ENCODE results near the gene IFIT1B.
"Not testable (repeated sequence)": the region's sequence is repeated elsewhere in the genome, so short reads cannot be mapped to it uniquely, and the experiment has no call there.

IFIT1B gene

DNA sequence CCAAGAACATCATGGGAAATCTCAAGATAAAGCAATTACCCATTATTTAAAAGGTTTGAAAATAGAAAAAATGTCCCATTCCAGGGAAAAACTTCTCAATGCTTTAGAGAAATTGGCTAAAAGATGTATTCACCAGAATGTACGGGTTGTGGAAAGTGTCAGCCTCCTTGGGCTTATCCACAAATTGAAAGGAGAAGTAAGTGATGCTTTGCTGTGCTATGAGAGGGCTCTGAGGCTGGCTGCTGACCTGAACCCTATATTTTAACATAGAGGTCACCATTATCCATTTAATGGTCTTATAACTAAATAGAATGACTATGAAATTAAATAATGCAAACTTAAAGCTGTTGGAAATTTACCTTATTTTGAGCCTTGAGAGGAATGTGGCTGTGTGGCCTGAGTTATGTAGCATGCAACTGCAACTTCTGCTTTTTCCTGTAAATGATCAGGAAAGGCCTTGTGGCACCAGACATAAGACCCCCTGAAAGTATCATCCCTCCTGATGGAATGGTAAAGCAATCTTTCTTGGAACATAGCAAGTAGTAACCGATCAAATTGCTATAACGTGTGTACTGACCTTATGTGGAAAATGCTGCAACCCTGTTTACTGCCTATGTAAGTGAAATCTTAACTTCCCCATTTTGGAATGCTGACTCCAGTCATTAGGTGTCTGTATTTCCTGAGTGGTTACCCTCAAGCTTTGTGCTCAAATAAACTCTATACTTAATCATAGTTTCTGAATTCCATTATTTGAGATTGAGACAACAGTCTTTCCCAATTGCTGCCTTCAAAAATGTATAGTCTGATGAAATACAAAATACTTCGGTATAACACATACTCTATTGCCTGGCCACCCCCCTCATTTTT is 6.9 kb downstream of the IFIT1B start:
- no peak for DNase-seq (ENCODE audit: low read depth)

DNA sequence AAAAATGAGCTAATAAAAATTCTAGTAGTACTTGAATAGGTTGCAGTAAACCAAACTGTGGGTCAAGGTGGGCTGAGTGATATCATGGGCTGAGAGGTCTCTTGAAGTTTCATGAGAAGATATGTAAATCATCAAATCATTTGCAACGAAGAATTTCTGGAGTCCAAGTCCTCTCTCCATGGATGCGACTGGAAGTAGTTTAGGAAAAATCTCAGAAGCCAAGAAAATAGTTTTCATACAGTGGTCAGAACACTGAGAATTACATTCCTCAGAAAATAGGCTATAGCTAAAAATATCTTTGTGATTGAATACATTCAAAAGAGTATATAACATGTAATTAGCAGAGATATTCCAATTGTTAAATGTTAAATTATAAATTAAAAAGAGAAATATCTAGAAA is 10.9 kb downstream of the IFIT1B start:
- DNase-seq (ENCODE audit: low read depth): no peak

- peak; percentile 42 for DNase-seq (ENCODE audit: low read depth)
These were observed 11.4 kb downstream of the IFIT1B start for GRCh38 chr10:89389254-89389653.

GRCh38 chr10:89390476-89391225 is 12.8 kb downstream of the IFIT1B start:
- DNase-seq (ENCODE audit: low read depth): no peak

GRCh38 chr10:89391226-89391576 is 13.3 kb downstream of the IFIT1B start:
- DNase-seq (ENCODE audit: low read depth): not testable (repeated sequence)

GRCh38 chr10:89391907-89392756 is 14.3 kb downstream of the IFIT1B start, which contains the start of gene IFIT1:
Gene IFIT1 (plus strand): TSS chr10:89392623. CDS start chr10:89392713, 90 bp downstream.
- DNase-seq (ENCODE audit: low read depth): peak; percentile 81

DNA sequence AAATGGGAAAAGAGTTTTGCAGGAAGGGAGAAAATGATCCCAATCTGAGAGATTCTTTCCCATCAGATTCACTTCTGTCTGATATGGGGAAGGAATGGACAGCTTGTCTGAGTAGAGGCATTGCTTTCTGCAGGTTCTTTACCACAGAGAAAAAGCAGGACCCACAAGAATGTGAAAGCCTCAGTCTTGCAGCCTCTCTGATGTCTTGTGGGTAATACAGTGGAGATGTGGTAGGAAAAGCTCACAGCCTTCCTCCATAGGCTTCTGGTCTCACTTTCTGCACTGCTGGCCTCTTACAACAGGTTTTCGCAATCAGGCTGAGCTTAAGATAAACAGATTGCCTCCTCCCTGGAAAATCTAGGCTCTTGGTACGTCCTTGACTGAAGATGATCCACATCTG is 15.1 kb downstream of the IFIT1B start:
- peak; percentile 89 for DNase-seq (ENCODE audit: low read depth)

GRCh38 chr10:89393898-89394297 is 16.0 kb downstream of the IFIT1B start:
- no peak for DNase-seq (ENCODE audit: low read depth)

DNA sequence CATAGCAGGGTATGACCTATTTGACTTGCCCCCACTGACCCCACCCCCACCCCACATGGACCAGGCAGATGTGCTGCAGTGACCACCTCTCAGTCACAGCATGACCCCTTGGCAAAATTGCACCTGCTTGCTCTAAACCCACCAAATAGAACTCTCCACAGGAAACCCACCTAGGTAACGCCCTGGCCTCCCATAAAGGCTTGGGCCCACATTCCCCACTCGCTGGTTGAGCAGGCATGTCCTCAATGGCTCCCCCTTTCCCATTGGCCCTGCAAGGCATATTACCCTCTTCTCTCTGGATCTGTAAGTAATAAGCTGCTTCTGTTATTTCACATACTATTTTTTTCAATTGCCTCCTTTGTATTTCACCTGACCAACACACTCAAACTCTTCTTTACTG is 17.3 kb downstream of the IFIT1B start:
- DNase-seq (ENCODE audit: low read depth): no peak

GRCh38 chr10:89398003-89398749 is 20.3 kb downstream of the IFIT1B start:
- DNase-seq (ENCODE audit: low read depth): no peak

GRCh38 chr10:89399956-89400355 is 22.1 kb downstream of the IFIT1B start:
- DNase-seq (ENCODE audit: low read depth): no peak

- no peak for DNase-seq (ENCODE audit: low read depth)
These were observed 25.2 kb downstream of the IFIT1B start for GRCh38 chr10:89403043-89403442.

DNA sequence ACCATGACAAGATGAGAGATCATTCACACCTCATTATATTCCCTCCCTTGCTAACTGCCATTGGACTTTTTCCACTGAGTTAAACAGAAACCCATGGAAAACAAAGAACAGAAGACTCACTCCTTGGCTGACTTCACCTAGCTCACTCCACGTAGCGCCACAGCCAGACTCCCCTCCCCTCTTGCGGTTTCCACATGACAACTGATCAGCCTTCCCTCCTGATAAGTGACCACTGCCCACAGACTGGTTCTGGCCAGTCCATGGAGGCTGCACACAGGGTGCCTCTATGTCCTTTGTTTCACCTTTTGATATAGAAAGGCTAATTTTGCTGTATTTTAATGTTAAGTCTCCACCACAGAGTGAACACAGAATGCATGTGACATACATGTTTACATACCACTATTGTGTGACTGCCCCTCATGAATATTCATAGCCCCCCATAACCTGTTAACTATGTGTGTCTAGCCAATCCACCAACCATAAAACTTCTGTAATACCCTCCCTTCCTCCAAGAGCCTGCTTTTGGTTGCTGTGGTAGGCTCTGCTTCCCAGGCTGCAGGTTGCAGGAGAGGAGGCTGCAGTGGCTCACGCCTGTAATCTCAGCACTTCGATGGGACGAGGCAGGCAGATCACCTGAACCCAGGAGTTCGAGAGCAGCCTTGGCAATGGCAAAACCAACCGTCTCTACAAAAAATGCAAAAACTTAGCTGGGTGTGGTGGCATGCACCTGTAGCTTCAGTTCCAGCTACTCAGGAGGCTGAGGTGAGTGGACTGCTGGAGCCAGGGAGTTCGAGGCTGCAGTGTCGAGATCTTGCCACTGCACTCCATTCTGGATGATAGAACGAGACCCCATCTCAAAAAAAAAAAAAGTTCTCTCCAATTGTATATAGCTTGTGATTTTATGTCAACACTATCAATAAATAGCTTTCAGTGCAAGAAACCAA is 26.5 kb downstream of the IFIT1B start:
- DNase-seq (ENCODE audit: low read depth): no peak

- not testable (repeated sequence) for DNase-seq (ENCODE audit: low read depth)
These were observed 28.3 kb downstream of the IFIT1B start for GRCh38 chr10:89406178-89406577.

DNA sequence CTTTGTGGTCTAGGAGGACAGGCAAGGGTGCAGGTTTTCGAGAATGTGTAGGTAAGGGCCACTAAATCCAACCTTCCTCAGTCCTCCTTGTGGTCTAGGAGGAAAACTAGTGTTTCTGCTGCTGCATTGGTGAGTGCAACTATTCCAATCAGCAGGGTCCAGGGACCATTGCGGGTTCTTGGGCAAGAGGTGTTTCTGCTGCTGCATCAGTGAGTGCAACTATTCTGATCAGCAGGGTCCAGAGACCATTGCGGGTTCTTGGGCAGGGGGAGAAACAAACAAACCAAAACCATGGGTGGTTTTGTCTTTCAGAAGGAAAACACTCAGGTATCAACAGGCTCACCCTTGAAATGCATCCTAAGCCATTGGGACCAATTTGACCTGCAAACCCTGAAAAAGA is 29.9 kb downstream of the IFIT1B start:
- DNase-seq (ENCODE audit: low read depth): not testable (repeated sequence)

- DNase-seq (ENCODE audit: low read depth): not testable (repeated sequence)
These were observed 31.4 kb downstream of the IFIT1B start for GRCh38 chr10:89409282-89409681.

DNA sequence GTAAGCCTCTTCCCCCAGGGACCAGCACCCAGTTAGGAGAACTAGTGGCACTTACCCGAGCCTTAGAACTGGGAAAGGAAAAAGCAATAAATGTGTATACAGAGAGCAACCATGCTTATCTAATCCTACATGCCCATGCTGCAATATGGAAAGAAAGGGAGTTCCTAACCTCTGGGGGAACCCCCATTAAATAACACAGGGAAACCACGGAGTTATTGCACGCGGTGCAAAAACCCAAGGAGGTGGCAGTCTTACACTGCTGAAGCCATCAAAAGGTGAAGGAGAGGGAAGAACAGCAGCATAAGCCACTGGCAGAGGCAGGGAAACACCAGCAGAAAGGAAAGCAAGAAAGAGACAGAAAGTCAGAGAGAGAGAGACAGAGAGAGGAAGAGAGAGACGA is 32.7 kb downstream of the IFIT1B start:
- DNase-seq (ENCODE audit: low read depth): not testable (repeated sequence)

GRCh38 chr10:89411135-89411534 is 33.3 kb downstream of the IFIT1B start:
- DNase-seq (ENCODE audit: low read depth): not testable (repeated sequence)

DNA sequence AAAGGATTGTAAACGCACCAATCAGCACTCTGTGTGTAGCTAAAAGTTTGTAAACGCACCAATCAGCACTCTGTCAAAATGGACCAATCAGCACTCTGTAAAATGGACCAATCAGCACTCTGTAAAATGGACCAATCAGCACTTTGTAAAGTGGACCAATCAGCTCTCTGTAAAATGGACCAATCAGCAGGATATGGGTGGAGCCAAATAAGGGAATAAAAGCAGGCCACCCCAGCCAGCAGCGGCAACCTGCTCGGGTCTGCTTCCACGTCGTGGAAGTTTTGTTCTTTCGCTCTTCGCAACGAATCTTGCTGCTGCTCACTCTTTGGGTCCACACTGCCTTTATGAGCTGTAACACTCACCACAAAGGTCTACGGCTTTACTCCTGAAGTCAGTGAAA is 34.4 kb downstream of the IFIT1B start:
- DNase-seq (ENCODE audit: low read depth): not testable (repeated sequence)

GRCh38 chr10:89413398-89413912 is 35.6 kb downstream of the IFIT1B start:
- DNase-seq (ENCODE audit: low read depth): no peak
